ENCODE measurements around the gene CDK11B. TPM values are rescaled to one million over a fixed set of nuclear protein-coding genes. Genes with fewer than 3 reads are reported as not detected.

CDK11B gene
- total RNA-seq, 1 experiment from 2014 or later: 30.1 TPM

- H2AFZ ChIP-seq (ENCODE audit: low read length): no peak overlapping the region
- no peak overlapping the region for H4K8ac ChIP-seq (replicated peaks; ENCODE audit: insufficient read length, low read depth, low read length)
- H3K4me1 ChIP-seq (ENCODE audit: insufficient read depth, low read length): no peaks in the 10 kb centered on the region
- no peaks in the 10 kb centered on the region for H3K9me3 ChIP-seq (ENCODE audit: control insufficient read depth, low read depth, low read length)
- no peak overlapping the region for H3K4me3 Mint-ChIP-seq
- H3K4me2 ChIP-seq (ENCODE audit: insufficient read depth, insufficient read length, low read length): no peak overlapping the region
- DNase-seq: peak; percentile 26
- TF ChIP-seq CTCF (conservative IDR thresholded peaks at IDR 0.05): no peak
- no peaks in the 10 kb centered on the region; the same call in 1 of the 2 replicates for H3K27me3 ChIP-seq (ENCODE audit: insufficient read depth, low read length)
- no CpG with 5 or more reads among the region's 48 CpGs for WGBS (ENCODE audit: extremely low coverage, insufficient read length, low lambda C conversion rate)
- H2BK5ac ChIP-seq (ENCODE audit: insufficient read length, low read length): no peak overlapping the region
- H2BK20ac ChIP-seq (ENCODE audit: low read depth, low read length, poor library complexity, severe bottlenecking): no peak overlapping the region
- H3K27me3 Mint-ChIP-seq (ENCODE audit: low read depth): peaks cover 8% of the 10 kb centered on the region
- H3K79me2 ChIP-seq (ENCODE audit: insufficient read depth, low read length): no peaks in the 10 kb centered on the region
- H3K36me3 Mint-ChIP-seq (ENCODE audit: insufficient read depth in 1 of 3, low read depth in 3 of 3): peaks cover 0 to 2% (median 0%) of the 10 kb centered on the region in 3 experiments; a peak in 1 of 7 replicates
- no peak overlapping the region for H2BK120ac ChIP-seq (ENCODE audit: low read depth, low read length, poor library complexity, severe bottlenecking)
- no peaks in the 10 kb centered on the region for H4K20me1 ChIP-seq (ENCODE audit: control insufficient read depth, insufficient read depth, insufficient read length)
- no peak overlapping the region for H3K4ac ChIP-seq (ENCODE audit: low read depth, low read length)
- no peak overlapping the region for H3K18ac ChIP-seq (ENCODE audit: insufficient read length, low read depth, low read length)
- H2AK5ac ChIP-seq (ENCODE audit: insufficient read length, low read length): no peak overlapping the region
- no peak overlapping the region for H3K27ac Mint-ChIP-seq
- H3K79me1 ChIP-seq (ENCODE audit: insufficient read depth, low read depth, low read length, poor library complexity, severe bottlenecking): no peaks in the 10 kb centered on the region
- no peak overlapping the region for H4K5ac ChIP-seq (ENCODE audit: insufficient read length, low read depth, low read length)
- H3K14ac ChIP-seq (ENCODE audit: insufficient read depth, low read length): no peak overlapping the region
- no peak overlapping the region for H3K56ac ChIP-seq (ENCODE audit: insufficient read length, low read depth, low read length)
- no peak overlapping the region for H3K23ac ChIP-seq (ENCODE audit: insufficient read length, low read depth, low read length)
- no peak overlapping the region for H2BK12ac ChIP-seq (ENCODE audit: insufficient read length, low read depth, low read length)
- H3K4me1 Mint-ChIP-seq: peaks cover 2% of the 10 kb centered on the region in 2 experiments; a peak in 2 of 4 replicates
- no peak overlapping the region for H3K27ac ChIP-seq (ENCODE audit: insufficient read length, low read depth, low read length)
- H2BK15ac ChIP-seq (ENCODE audit: low read depth, low read length): no peak overlapping the region
- peaks cover under 1% of the 10 kb centered on the region for H3K23me2 ChIP-seq (ENCODE audit: insufficient read length, low read depth, low read length, poor library complexity, severe bottlenecking)
- no peak overlapping the region for H3T11ph ChIP-seq (ENCODE audit: low read length)
- H3K9me3 Mint-ChIP-seq: no peaks in the 10 kb centered on the region
- H4K91ac ChIP-seq (ENCODE audit: insufficient read length, low read depth, low read length): no peak overlapping the region
- no peak overlapping the region for H3K9ac ChIP-seq (ENCODE audit: extremely low read depth, insufficient read length, low read length)
Measured at GRCh38 chr1:1626207-1627141, 32.3 kb downstream of the CDK11B start.

Data from H9 (cell line).